Measurements from ENCODE around the gene MAPK10. TPM values are rescaled to one million over a fixed set of nuclear protein-coding genes. Genes with fewer than 3 reads are reported as not detected.

Gene MAPK10
- total RNA-seq, 2 experiments from 2014 or later: 0.28 to 0.36 TPM

DNA sequence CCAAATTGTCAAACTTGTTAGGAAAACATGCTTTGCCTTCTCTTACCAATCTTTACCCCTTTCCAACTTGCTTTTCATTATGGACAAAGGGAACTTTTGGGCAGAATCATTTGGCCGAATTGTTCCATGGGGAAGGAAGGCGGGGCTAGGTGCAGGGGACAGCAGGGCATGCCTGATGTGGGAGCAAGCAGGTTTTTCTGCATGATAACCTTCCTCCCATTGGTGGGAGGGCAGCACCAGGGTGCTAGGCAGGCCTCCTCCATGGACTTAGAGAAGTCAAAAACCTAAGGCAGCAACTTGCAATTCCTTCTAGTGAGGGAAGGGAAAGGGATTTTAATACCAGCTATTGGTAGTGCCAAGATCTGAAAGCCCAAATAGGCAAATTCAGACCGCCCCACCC lies 260.5 kb downstream of the MAPK10 start:
- Mint-ChIP-seq H3K4me3 (no peak overlapping the region), H3K9me3 (no peaks in the 10 kb centered on the region), H3K36me3 (ENCODE audit: low read depth) (no peaks in the 10 kb centered on the region), H3K27me3 (no peaks in the 10 kb centered on the region), H3K4me1 (ENCODE audit: low read depth) (no peaks in the 10 kb centered on the region), H3K27ac (no peak overlapping the region)
- POLR2A ChIA-PET: no interaction called here
- no peaks in the 10 kb centered on the region for H3K36me3 ChIP-seq (ENCODE audit: insufficient read depth, low read length)
- no peaks in the 10 kb centered on the region for H3K4me1 ChIP-seq (ENCODE audit: insufficient read depth, low read length)
- no peaks in the 10 kb centered on the region for H3K9me3 ChIP-seq (ENCODE audit: control insufficient read depth in 1 of 2, insufficient read depth in 1 of 2, low read length in 2 of 2)
- H3K4me3 ChIP-seq (ENCODE audit: low read length): no peak overlapping the region
- H3K27me3 ChIP-seq (ENCODE audit: control insufficient read depth in 1 of 2, insufficient read depth in 2 of 2, low read length in 2 of 2): no peaks in the 10 kb centered on the region
- DNase-seq (no peak), ATAC-seq (ENCODE audit: poor library complexity) (no peak)
- no peak overlapping the region for H3K27ac ChIP-seq (ENCODE audit: low read depth in 1 of 2, low read length in 2 of 2)
- intact Hi-C loops (cut with DNase I, micrococcal nuclease): no loop called here
- TF ChIP-seq, protein P1, sequence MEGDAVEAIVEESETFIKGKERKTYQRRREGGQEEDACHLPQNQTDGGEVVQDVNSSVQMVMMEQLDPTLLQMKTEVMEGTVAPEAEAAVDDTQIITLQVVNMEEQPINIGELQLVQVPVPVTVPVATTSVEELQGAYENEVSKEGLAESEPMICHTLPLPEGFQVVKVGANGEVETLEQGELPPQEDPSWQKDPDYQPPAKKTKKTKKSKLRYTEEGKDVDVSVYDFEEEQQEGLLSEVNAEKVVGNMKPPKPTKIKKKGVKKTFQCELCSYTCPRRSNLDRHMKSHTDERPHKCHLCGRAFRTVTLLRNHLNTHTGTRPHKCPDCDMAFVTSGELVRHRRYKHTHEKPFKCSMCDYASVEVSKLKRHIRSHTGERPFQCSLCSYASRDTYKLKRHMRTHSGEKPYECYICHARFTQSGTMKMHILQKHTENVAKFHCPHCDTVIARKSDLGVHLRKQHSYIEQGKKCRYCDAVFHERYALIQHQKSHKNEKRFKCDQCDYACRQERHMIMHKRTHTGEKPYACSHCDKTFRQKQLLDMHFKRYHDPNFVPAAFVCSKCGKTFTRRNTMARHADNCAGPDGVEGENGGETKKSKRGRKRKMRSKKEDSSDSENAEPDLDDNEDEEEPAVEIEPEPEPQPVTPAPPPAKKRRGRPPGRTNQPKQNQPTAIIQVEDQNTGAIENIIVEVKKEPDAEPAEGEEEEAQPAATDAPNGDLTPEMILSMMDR (IDR thresholded peaks at IDR 0.05): no peak
- CTCF ChIA-PET: no interaction called here

DNA sequence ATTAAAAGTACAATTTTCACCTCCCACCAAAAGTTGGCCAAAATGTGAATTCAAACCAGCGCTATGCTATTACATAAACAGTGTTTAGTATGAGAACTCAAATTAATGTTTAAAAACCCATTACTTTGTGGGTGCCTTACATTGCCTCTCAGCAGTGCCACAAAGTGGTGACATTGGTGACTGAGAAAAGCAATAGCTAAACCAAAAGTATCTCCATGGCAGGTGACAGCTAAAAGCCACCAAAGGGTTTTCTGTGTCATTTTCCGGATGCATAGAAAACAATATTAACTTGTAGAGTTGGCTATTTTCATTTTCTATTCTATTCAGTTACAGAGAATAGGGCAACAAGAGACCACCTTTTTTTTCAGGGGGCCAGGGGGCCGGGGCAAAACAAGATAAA lies 261.2 kb downstream of the MAPK10 start:
- Mint-ChIP-seq H3K27me3 (no peaks in the 10 kb centered on the region), H3K4me1 (ENCODE audit: low read depth) (no peaks in the 10 kb centered on the region), H3K4me3 (no peak overlapping the region), H3K9me3 (no peaks in the 10 kb centered on the region), H3K36me3 (ENCODE audit: low read depth) (no peaks in the 10 kb centered on the region), H3K27ac (no peak overlapping the region)
- intact Hi-C loops (cut with DNase I, micrococcal nuclease): no loop called here
- no peaks in the 10 kb centered on the region for H3K4me1 ChIP-seq (ENCODE audit: insufficient read depth, low read length)
- no peaks in the 10 kb centered on the region for H3K36me3 ChIP-seq (ENCODE audit: insufficient read depth, low read length)
- TF ChIP-seq, protein P1 (IDR thresholded peaks at IDR 0.05): no peak
- no peaks in the 10 kb centered on the region for H3K27me3 ChIP-seq (ENCODE audit: control insufficient read depth in 1 of 2, insufficient read depth in 2 of 2, low read length in 2 of 2)
- no peak overlapping the region for H3K4me3 ChIP-seq (ENCODE audit: low read length)
- POLR2A ChIA-PET: no interaction called here
- ATAC-seq (ENCODE audit: poor library complexity): no peak
- no peaks in the 10 kb centered on the region for H3K9me3 ChIP-seq (ENCODE audit: control insufficient read depth in 1 of 2, insufficient read depth in 1 of 2, low read length in 2 of 2)
- CTCF ChIA-PET: no interaction called here
- H3K27ac ChIP-seq (ENCODE audit: low read depth in 1 of 2, low read length in 2 of 2): no peak overlapping the region
- DNase-seq: no peak

DNA sequence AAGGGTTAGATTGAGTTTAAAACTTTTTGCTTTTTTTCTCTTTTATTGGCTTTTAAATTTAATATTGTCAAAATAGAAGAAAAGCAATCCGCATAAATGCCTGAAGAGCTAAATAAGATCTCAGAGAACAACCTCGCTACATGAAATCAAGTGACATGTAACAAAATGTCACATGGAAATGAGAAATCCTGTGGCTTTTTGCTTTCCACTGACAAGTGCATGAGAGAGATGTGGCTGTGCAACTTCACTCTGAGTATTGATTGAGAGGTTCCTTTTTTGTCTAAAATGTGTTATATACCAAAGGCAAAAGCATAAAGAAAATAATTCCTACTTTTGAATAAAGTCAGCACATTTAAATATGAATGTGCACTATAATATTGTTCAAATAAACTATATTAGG lies 263.5 kb downstream of the MAPK10 start:
- TF ChIP-seq, protein P1 (IDR thresholded peaks at IDR 0.05): no peak
- Histone ChIP-seq H3K4me3 (ENCODE audit: low read length) (no peak overlapping the region), H3K27ac (ENCODE audit: low read depth in 1 of 2, low read length in 2 of 2) (no peak overlapping the region), H3K27me3 (ENCODE audit: control insufficient read depth in 1 of 2, insufficient read depth in 2 of 2, low read length in 2 of 2) (no peaks in the 10 kb centered on the region), H3K9me3 (ENCODE audit: control insufficient read depth in 1 of 2, insufficient read depth in 1 of 2, low read length in 2 of 2) (no peaks in the 10 kb centered on the region), H3K4me1 (ENCODE audit: insufficient read depth, low read length) (no peaks in the 10 kb centered on the region), H3K36me3 (ENCODE audit: insufficient read depth, low read length) (no peaks in the 10 kb centered on the region)
- POLR2A ChIA-PET: no interaction called here
- H3K9me3 Mint-ChIP-seq: no peaks in the 10 kb centered on the region
- no peak overlapping the region for H3K4me3 Mint-ChIP-seq
- no peak for DNase-seq
- CTCF ChIA-PET: no interaction called here
- no peak for ATAC-seq (ENCODE audit: poor library complexity)
- H3K36me3 Mint-ChIP-seq (ENCODE audit: low read depth): no peaks in the 10 kb centered on the region
- intact Hi-C loops (cut with DNase I, micrococcal nuclease): no loop called here
- H3K4me1 Mint-ChIP-seq (ENCODE audit: low read depth): no peaks in the 10 kb centered on the region
- H3K27ac Mint-ChIP-seq: no peak overlapping the region
- H3K27me3 Mint-ChIP-seq: no peaks in the 10 kb centered on the region
